ENCODE measurements around the gene FBXO44.

- TF ChIP-seq, protein P1, sequence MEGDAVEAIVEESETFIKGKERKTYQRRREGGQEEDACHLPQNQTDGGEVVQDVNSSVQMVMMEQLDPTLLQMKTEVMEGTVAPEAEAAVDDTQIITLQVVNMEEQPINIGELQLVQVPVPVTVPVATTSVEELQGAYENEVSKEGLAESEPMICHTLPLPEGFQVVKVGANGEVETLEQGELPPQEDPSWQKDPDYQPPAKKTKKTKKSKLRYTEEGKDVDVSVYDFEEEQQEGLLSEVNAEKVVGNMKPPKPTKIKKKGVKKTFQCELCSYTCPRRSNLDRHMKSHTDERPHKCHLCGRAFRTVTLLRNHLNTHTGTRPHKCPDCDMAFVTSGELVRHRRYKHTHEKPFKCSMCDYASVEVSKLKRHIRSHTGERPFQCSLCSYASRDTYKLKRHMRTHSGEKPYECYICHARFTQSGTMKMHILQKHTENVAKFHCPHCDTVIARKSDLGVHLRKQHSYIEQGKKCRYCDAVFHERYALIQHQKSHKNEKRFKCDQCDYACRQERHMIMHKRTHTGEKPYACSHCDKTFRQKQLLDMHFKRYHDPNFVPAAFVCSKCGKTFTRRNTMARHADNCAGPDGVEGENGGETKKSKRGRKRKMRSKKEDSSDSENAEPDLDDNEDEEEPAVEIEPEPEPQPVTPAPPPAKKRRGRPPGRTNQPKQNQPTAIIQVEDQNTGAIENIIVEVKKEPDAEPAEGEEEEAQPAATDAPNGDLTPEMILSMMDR (conservative IDR thresholded peaks at IDR 0.05; ENCODE audit: low read depth, low read length) = no peak
- no peak for TF ChIP-seq EZH2 (IDR thresholded peaks at IDR 0.05; ENCODE audit: borderline replicate concordance, low read depth, low read length, poor library complexity, severe bottlenecking)
Measured at GRCh38 chr1:11691302-11691914, 36.7 kb downstream of the FBXO44 start, which contains the start of gene DRAXIN.
